Activated CD8-positive, alpha-beta memory T cell treated with anti-CD3 and anti-CD28 coated beads for 1 hour (primary cell): Measurements from ENCODE around the gene LHFPL2.

Source experiments
- DNase-seq, 2 donors: peaks; one replicate each; pipeline ENCODE4 v3.0.0-alpha.2; 2020; ENCODE audit warnings: low read depth in 1 of 2; ENCODE audit errors: extremely low read depth in 1 of 2

The LHFPL2 gene

GRCh38 chr5:78598973-78599372 lies 49.6 kb downstream of the LHFPL2 start:
- no peak for DNase-seq

GRCh38 chr5:78597974-78598371 lies 50.6 kb downstream of the LHFPL2 start:
- DNase-seq, result no peak

GRCh38 chr5:78597068-78597973 lies 51.3 kb downstream of the LHFPL2 start:
- DNase-seq, result no peak

- no peak for DNase-seq
Observed at GRCh38 chr5:78595458-78595921, 53.1 kb downstream of the LHFPL2 start.

GRCh38 chr5:78594610-78595457 lies 53.7 kb downstream of the LHFPL2 start:
- no peak for DNase-seq

- DNase-seq, result no peak
Observed at GRCh38 chr5:78594021-78594420, 54.6 kb downstream of the LHFPL2 start.

- DNase-seq, result no peak
Observed at GRCh38 chr5:78593465-78593864, 55.1 kb downstream of the LHFPL2 start.

- DNase-seq, result no peak
Observed at GRCh38 chr5:78592735-78593386, 55.7 kb downstream of the LHFPL2 start.

- no peak for DNase-seq
Observed at GRCh38 chr5:78591972-78592700, 56.4 kb downstream of the LHFPL2 start.

- no peak for DNase-seq
Observed at GRCh38 chr5:78591138-78591612, 57.4 kb downstream of the LHFPL2 start.

GRCh38 chr5:78589923-78590322 lies 58.6 kb downstream of the LHFPL2 start:
- no peak for DNase-seq

- no peak for DNase-seq
Observed at GRCh38 chr5:78588507-78588906, 60.1 kb downstream of the LHFPL2 start.

GRCh38 chr5:78587775-78588291 lies 60.7 kb downstream of the LHFPL2 start:
- no peak for DNase-seq

- DNase-seq, result no peak
Observed at GRCh38 chr5:78587081-78587774, 61.3 kb downstream of the LHFPL2 start.

- no peak for DNase-seq
Observed at GRCh38 chr5:78586251-78586650, 62.3 kb downstream of the LHFPL2 start.

GRCh38 chr5:78578015-78578414 lies 70.6 kb downstream of the LHFPL2 start:
- DNase-seq, result no peak

GRCh38 chr5:78577071-78577807 lies 71.3 kb downstream of the LHFPL2 start:
- DNase-seq, result no peak

GRCh38 chr5:78576376-78576775 lies 72.2 kb downstream of the LHFPL2 start:
- no peak for DNase-seq

GRCh38 chr5:78574731-78575161 lies 73.8 kb downstream of the LHFPL2 start:
- no peak for DNase-seq
